ENCODE data around the gene BCHE. TPM values are rescaled to one million over a fixed set of nuclear protein-coding genes. Genes with fewer than 3 reads are reported as not detected.

BCHE gene
- total RNA-seq, 1 donor from 2014 or later: not detected

DNA sequence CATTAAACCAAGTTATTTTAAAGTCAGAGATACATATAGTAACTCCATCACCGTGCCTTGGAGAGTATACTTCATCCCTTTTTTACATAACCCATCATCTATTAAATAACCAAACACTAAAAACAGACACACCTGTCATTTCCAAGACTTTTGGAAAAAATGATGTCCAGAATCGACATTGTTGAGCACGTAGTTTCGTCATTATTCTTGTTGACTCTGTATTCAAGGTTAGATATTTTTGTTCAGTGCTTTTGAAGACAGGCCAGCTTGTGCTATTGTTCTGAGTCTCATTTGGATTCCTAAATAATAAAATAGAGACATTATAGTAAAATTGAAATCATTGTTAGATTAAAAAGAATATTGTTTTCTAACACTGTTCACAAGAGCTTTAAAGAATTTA is 51.2 kb downstream of the BCHE start:
- Histone ChIP-seq H3K27ac (no peak overlapping the region), H3K9me3 (no peaks in the 10 kb centered on the region), H3K27me3 (no peaks in the 10 kb centered on the region), H3K4me1 (no peaks in the 10 kb centered on the region), H3K4me3 (no peak overlapping the region), H3K36me3 (no peaks in the 10 kb centered on the region)
- DNase-seq (ENCODE audit: low spot score in 2 of 2): no peak
- intact Hi-C loops (cut with DNase I): no loop called here
- TF ChIP-seq, protein P1, sequence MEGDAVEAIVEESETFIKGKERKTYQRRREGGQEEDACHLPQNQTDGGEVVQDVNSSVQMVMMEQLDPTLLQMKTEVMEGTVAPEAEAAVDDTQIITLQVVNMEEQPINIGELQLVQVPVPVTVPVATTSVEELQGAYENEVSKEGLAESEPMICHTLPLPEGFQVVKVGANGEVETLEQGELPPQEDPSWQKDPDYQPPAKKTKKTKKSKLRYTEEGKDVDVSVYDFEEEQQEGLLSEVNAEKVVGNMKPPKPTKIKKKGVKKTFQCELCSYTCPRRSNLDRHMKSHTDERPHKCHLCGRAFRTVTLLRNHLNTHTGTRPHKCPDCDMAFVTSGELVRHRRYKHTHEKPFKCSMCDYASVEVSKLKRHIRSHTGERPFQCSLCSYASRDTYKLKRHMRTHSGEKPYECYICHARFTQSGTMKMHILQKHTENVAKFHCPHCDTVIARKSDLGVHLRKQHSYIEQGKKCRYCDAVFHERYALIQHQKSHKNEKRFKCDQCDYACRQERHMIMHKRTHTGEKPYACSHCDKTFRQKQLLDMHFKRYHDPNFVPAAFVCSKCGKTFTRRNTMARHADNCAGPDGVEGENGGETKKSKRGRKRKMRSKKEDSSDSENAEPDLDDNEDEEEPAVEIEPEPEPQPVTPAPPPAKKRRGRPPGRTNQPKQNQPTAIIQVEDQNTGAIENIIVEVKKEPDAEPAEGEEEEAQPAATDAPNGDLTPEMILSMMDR (IDR thresholded peaks at IDR 0.05): no peak

DNA sequence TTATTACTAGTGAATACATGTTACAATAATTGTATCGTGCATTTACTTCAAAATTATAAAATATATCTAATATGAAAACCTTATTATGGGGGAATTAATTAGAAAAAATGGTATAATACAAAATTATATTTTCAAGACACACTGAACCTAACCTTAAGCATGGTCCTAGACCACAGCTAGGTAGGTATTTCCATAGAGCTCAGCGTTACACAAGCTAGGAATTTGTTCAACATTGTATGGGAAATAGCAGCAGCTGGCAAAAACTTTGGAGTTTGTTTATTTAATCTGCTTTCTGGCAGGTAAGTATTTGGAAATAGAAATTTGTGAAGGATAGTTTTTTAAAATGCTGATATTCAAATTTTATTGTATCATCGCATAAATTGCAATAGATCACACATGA is 52.9 kb downstream of the BCHE start:
- no peaks in the 10 kb centered on the region for H3K9me3 ChIP-seq
- intact Hi-C loops (cut with DNase I): no loop called here
- H3K27me3 ChIP-seq: no peaks in the 10 kb centered on the region
- H3K4me1 ChIP-seq: no peaks in the 10 kb centered on the region
- no peak overlapping the region for H3K4me3 ChIP-seq
- TF ChIP-seq, protein P1 (IDR thresholded peaks at IDR 0.05): no peak
- no peak for DNase-seq (ENCODE audit: low spot score in 2 of 2)
- no peaks in the 10 kb centered on the region for H3K36me3 ChIP-seq
- no peak overlapping the region for H3K27ac ChIP-seq

DNA sequence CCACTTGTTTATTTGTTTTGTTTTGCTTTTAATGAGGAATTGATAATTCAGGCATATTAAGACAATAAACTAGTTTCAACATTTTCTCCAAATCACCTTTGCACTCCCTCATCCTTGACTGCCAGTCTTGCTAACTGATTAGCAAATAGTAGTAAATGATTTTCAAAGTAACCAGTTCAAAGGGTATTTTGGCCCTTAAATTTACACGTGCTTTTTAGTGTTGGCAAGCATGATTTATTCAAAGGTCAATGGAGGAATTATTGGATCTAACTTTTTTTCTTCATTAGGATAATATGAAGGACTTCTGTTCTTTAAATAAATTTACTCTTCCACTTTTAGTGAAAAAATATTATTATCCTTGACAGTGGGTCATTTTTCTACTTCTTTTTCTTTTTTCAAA is 53.8 kb downstream of the BCHE start:
- Histone ChIP-seq H3K4me1 (no peaks in the 10 kb centered on the region), H3K36me3 (no peaks in the 10 kb centered on the region), H3K27me3 (no peaks in the 10 kb centered on the region), H3K9me3 (no peaks in the 10 kb centered on the region), H3K27ac (no peak overlapping the region), H3K4me3 (no peak overlapping the region)
- no peak for DNase-seq (ENCODE audit: low spot score in 2 of 2)
- intact Hi-C loops (cut with DNase I): no loop called here
- TF ChIP-seq, protein P1 (IDR thresholded peaks at IDR 0.05): no peak

DNA sequence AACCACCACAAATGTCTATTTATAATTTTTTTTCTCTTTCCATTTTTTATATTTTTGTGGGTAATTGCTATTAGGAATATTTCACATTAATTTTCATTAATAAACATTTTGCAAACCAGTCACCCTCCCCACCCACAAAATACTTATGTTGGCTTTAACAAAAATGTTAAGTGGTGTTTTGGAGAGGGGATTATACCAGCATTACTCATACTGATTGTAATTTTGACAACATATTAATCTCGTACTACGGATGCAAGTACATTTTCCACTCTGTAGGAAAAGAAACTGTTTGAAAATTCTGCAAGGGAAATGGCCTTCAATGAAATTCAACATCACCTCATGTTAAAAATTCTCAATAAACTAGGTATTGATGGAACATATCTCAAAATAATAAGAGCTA is 58.3 kb downstream of the BCHE start:
- DNase-seq (ENCODE audit: low spot score in 2 of 2): no peak
- no peak overlapping the region for H3K4me3 ChIP-seq
- H3K36me3 ChIP-seq: no peaks in the 10 kb centered on the region
- no peak overlapping the region for H3K27ac ChIP-seq
- no peaks in the 10 kb centered on the region for H3K27me3 ChIP-seq
- no peaks in the 10 kb centered on the region for H3K9me3 ChIP-seq
- TF ChIP-seq, protein P1 (IDR thresholded peaks at IDR 0.05): no peak
- no peaks in the 10 kb centered on the region for H3K4me1 ChIP-seq
- intact Hi-C loops (cut with DNase I): no loop called here

DNA sequence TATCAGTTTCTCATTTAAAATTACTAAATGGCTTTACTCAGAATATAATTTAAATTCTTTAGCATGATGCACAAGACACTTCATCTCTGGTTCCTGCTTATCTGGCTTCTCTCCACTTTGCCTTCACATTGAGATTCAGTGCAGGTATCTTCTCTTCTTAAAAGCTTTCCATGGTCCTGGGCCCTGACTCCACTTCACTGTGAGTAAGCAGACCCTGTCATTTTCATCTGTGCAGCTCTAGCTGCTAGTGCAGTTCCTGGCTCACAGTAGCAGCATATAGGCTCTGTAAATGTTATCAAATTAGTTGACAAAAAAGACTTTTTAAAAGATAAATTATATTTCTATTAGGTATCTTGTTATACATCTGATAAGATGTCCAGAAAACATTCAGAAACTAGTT is 58.8 kb downstream of the BCHE start:
- no peak overlapping the region for H3K4me3 ChIP-seq
- no peaks in the 10 kb centered on the region for H3K27me3 ChIP-seq
- no peaks in the 10 kb centered on the region for H3K4me1 ChIP-seq
- H3K9me3 ChIP-seq: no peaks in the 10 kb centered on the region
- no peak for DNase-seq (ENCODE audit: low spot score in 2 of 2)
- TF ChIP-seq, protein P1 (IDR thresholded peaks at IDR 0.05): no peak
- no peaks in the 10 kb centered on the region for H3K36me3 ChIP-seq
- no peak overlapping the region for H3K27ac ChIP-seq
- intact Hi-C loops (cut with DNase I): no loop called here

DNA sequence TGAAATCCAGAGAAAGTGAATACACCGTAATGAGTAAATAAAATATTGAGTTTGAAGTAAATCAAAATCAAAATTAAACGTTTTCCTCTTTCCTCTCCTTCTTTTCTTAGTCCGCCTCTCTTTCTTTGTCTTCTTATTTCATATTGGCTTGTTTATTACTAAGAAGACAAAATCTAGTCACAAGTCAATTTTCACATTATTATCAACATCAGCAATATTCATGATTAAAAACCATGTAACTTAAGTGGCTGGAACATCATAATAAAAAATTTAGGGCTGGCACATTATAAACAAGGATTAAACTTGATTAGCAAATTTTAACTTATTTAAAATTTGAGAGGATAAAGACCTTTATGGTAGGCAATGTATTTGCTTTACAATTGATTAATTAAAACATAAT is 61.4 kb downstream of the BCHE start:
- Histone ChIP-seq H3K27ac (no peak overlapping the region), H3K4me1 (no peaks in the 10 kb centered on the region), H3K36me3 (no peaks in the 10 kb centered on the region), H3K27me3 (no peaks in the 10 kb centered on the region), H3K9me3 (no peaks in the 10 kb centered on the region), H3K4me3 (no peak overlapping the region)
- DNase-seq (ENCODE audit: low spot score in 2 of 2): no peak
- intact Hi-C loops (cut with DNase I): no loop called here
- TF ChIP-seq, protein P1 (IDR thresholded peaks at IDR 0.05): no peak

Data from ascending aorta (tissue), 2 donors.